ENCODE data around the gene PMM2.

DNA sequence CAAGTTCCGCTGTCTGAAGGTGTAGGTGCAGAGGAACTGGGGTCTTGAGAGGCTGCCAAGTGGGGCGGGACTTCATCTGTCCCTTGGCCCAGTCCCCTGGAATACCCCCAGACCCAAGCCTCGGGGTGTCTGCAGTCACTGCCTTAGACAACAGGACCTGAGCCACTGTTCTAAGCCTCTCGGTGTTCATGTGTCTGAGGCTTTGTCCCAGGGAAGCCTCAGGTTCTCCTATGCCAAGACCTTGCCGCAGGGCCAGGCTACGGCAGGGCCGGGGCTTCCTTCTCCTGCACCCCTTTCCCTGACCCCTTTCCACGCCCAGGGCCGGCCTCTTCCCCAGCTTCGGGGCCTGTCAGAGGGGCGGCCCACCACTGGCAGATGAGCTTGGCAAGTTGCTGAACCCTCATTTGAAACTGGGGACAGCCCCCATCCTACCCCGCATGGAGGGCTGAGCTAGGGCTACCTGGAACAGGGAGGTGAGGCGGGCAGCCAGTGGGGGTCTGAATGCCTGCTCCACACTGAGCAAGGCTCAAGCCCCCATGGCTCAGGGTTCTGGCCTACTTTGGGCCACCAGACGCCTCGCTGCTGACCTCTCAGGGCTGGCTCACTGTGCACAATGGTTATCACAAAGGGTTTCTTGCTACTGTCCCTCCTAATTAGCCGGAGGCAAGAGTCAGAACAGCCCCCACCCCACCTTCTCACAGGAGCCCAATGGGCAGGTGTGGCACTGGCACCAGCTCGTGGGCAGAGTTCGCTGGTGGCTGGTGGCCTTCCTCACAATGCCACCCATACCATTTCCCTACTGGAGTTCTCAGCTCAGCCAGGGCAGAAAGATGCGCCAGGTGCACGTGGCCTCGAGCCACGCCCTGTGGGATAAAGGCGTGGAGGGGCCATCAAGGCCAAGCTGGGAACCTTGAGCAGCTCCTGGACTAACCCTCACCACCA, 91.6 kb downstream of the PMM2 start:
- no peak for TF ChIP-seq EZH2 (IDR thresholded peaks at IDR 0.05; ENCODE audit: insufficient read depth, poor library complexity, severe bottlenecking)
- TF ChIP-seq EZH2phosphoT487 (IDR thresholded peaks at IDR 0.05; ENCODE audit: insufficient read depth, low read depth) = no peak
